ENCODE measurements around the gene GRM7. TPM values are rescaled to one million over a fixed set of nuclear protein-coding genes. Genes with fewer than 3 reads are reported as not detected.

GRM7 gene
- total and polyA plus RNA-seq, 2 of the 4 experiments (the other 2 are of a cell fraction), result not detected

GRCh38 chr3:6854184-6854583 lies 6.7 kb upstream of the GRM7 start:
- CTCF ChIA-PET, result no interaction called here

More at GRCh38 chr3:6854184-6854583, 6.7 kb upstream of the GRM7 start:
- Histone ChIP-seq H3K14ac (replicated peaks; ENCODE audit: low read depth, low read length) (no peak overlapping the region), H3K4me2 (ENCODE audit: low read depth, low read length) (no peak overlapping the region), H3K4ac (ENCODE audit: low read depth, low read length) (no peak overlapping the region), H4K5ac (ENCODE audit: low read depth, low read length) (no peak overlapping the region), H3K27ac (ENCODE audit: insufficient read depth, low read length) (no peak overlapping the region), H4K20me1 (ENCODE audit: insufficient read depth, low read length) (no peaks in the 10 kb centered on the region), H2BK15ac (ENCODE audit: low read depth, low read length) (no peak overlapping the region), H2BK5ac (ENCODE audit: low read depth, low read length, poor library complexity, severe bottlenecking) (no peak overlapping the region), H3K4me1 (ENCODE audit: control insufficient read depth, insufficient read depth, low read length) (no peaks in the 10 kb centered on the region), H3K36me3 (ENCODE audit: control insufficient read depth, insufficient read depth, low read length) (no peaks in the 10 kb centered on the region), H3K56ac (ENCODE audit: extremely low read depth, insufficient read depth, low read length) (no peak overlapping the region), H3K18ac (ENCODE audit: low read depth, low read length) (no peak overlapping the region), H2BK120ac (ENCODE audit: low read depth, low read length) (no peak overlapping the region), H3K23ac (ENCODE audit: low read depth, low read length) (no peak overlapping the region), H3K9me3 (ENCODE audit: control insufficient read depth, insufficient read depth, low read length) (peaks cover 4% of the 10 kb centered on the region; the same call in 1 of the 2 replicates), H3K9ac (ENCODE audit: low read depth, low read length) (no peak overlapping the region), H4K91ac (ENCODE audit: insufficient read depth, low read depth, low read length) (no peak overlapping the region), H2AK9ac (replicated peaks; ENCODE audit: low read depth, low read length, poor library complexity) (no peak overlapping the region), H3K4me3 (ENCODE audit: insufficient read depth, low read depth, low read length) (no peak overlapping the region), H2AFZ (replicated peaks; ENCODE audit: low read length, poor library complexity) (no peak overlapping the region), H3K27me3 (ENCODE audit: control insufficient read depth, insufficient read depth, low read length) (no peaks in the 10 kb centered on the region), H2BK20ac (ENCODE audit: low read depth, low read length) (no peak overlapping the region), H3K79me1 (ENCODE audit: low read depth in 1 of 2, low read length in 2 of 2) (no peaks in the 10 kb centered on the region), H3K9me1 (ENCODE audit: insufficient read depth, low read length) (no peaks in the 10 kb centered on the region), H4K8ac (ENCODE audit: low read depth in 2 of 2, low read length in 2 of 2) (no peak overlapping the region), H2AK5ac (ENCODE audit: low read depth, low read length) (no peak overlapping the region)
- TF ChIP-seq FOS (IDR thresholded peaks at IDR 0.05; ENCODE audit: low read depth, low read length) (no peak), RFX5 (IDR thresholded peaks at IDR 0.05; ENCODE audit: low read depth, low read length) (no peak), MAZ (IDR thresholded peaks at IDR 0.05; ENCODE audit: borderline replicate concordance, low read depth, low read length) (no peak), USF2 (IDR thresholded peaks at IDR 0.05; ENCODE audit: low read depth, low read length) (no peak), CHD1 (IDR thresholded peaks at IDR 0.05; ENCODE audit: low read depth, low read length) (no peak), CTCF (conservative IDR thresholded peaks at IDR 0.05; ENCODE audit: low read depth, low read length) (no peak), RAD21 (IDR thresholded peaks at IDR 0.05; ENCODE audit: low read length) (no peak), CEBPB (IDR thresholded peaks at IDR 0.05; ENCODE audit: low read depth, low read length) (no peak), SMC3 (IDR thresholded peaks at IDR 0.05; ENCODE audit: low read depth, low read length) (no peak), MAFK (IDR thresholded peaks at IDR 0.05; ENCODE audit: low read depth, low read length) (no peak), NFE2L2 (IDR thresholded peaks at IDR 0.05; ENCODE audit: low read depth, low read length) (no peak), BHLHE40 (IDR thresholded peaks at IDR 0.05; ENCODE audit: low read depth, low read length) (no peak), MXI1 (IDR thresholded peaks at IDR 0.05; ENCODE audit: borderline replicate concordance, low read depth, low read length) (no peak), POLR2A (IDR thresholded peaks at IDR 0.05; ENCODE audit: low read depth, low read length) (no peak), RCOR1 (IDR thresholded peaks at IDR 0.05; ENCODE audit: insufficient replicate concordance, low read length) (no peak)
- no CpG with 5 or more reads among the region's 2 CpGs for WGBS, 2 experiments (ENCODE audit: extremely low coverage in 2 of 2, insufficient read length in 1 of 2)
- intact Hi-C loops (cut with micrococcal nuclease), result no loop called here
- ATAC-seq (ENCODE audit: low read depth) (no peak), DNase-seq (no peak)
- in situ Hi-C loops (cut with MboI; ENCODE audit: low sequenced_read_pairs), result no loop called here
- dilution Hi-C loops (cut with HindIII; ENCODE audit: low sequenced_read_pairs, unreplicated experiment), result no loop called here
- POLR2A ChIA-PET (ENCODE audit: unreplicated experiment), result no interaction called here
- BruUV-seq (replicated peaks), result no TSS peak

Measured in IMR-90 (cell line).